Measurements from ENCODE around the gene GSDME. TPM values are rescaled to one million over a fixed set of nuclear protein-coding genes. Genes with fewer than 3 reads are reported as not detected.

Gene GSDME
- total RNA-seq, 4 donors from 2014 or later: 10.2 to 30.2 (median 16.4) TPM

DNA sequence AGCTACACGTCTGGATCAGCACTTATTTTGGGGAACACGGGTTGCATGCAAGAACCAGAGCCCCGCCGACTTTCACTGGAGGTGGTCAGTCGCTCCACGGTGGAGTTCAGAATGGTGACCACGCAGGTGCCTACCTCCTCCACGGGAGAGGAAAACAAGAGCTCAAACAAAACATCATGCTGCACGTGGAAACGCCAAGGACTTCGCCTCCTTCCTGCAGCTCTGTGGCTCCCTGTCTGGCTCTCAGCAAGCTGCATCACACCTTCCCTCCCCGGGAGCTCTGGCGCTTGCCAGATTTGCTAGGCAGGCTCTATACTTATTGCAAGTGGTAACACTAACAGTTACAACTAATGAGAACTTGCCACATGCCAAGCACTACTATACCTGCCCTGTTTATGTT, 26.0 kb downstream of the GSDME start:
- Histone ChIP-seq H3K36me3 (no peaks in the 10 kb centered on the region), H3K9me3 (no peaks in the 10 kb centered on the region), H3K27me3 (no peaks in the 10 kb centered on the region), H3K4me3 (replicated peaks in 1 of 3) (no peak overlapping the region), H3K27ac (no peak overlapping the region), H3K4me1 (peaks cover 0 to 3% of the 10 kb centered on the region in 2 donors)
- no peak for TF ChIP-seq POLR2A (IDR thresholded peaks at IDR 0.05)
- TF ChIP-seq, protein P1, sequence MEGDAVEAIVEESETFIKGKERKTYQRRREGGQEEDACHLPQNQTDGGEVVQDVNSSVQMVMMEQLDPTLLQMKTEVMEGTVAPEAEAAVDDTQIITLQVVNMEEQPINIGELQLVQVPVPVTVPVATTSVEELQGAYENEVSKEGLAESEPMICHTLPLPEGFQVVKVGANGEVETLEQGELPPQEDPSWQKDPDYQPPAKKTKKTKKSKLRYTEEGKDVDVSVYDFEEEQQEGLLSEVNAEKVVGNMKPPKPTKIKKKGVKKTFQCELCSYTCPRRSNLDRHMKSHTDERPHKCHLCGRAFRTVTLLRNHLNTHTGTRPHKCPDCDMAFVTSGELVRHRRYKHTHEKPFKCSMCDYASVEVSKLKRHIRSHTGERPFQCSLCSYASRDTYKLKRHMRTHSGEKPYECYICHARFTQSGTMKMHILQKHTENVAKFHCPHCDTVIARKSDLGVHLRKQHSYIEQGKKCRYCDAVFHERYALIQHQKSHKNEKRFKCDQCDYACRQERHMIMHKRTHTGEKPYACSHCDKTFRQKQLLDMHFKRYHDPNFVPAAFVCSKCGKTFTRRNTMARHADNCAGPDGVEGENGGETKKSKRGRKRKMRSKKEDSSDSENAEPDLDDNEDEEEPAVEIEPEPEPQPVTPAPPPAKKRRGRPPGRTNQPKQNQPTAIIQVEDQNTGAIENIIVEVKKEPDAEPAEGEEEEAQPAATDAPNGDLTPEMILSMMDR (IDR thresholded peaks at IDR 0.05): no peak
- WGBS, 2 donors: 90 to 91% methylated on average over 11 to 13 of the region's 13 CpGs
- no peak for DNase-seq
- intact Hi-C loops (cut with DNase I): no loop called here

DNA sequence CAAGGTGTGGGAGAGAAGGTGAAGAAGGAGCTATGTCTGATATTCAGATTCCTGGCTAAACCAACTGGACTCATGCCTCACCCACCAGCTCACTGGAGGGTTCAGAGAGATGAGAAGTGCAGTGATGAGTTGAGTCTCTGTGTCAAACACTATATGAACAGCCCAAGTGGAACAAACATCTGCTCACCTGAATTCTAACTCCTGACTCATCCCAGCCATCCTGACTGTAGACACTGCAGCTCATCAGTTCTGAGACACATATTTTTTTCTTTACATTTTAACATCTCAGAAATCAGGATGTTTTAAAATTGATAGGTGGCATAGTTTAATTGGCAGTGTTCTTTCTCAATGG, 27.3 kb downstream of the GSDME start:
- Histone ChIP-seq H3K27me3 (no peaks in the 10 kb centered on the region), H3K9me3 (no peaks in the 10 kb centered on the region), H3K36me3 (no peaks in the 10 kb centered on the region), H3K4me1 (peaks cover 0 to 3% of the 10 kb centered on the region in 2 donors), H3K27ac (no peak overlapping the region), H3K4me3 (replicated peaks in 1 of 3) (no peak overlapping the region)
- intact Hi-C loops (cut with DNase I): no loop called here
- DNase-seq: no peak
- no peak for TF ChIP-seq POLR2A (IDR thresholded peaks at IDR 0.05)
- TF ChIP-seq, protein P1 (IDR thresholded peaks at IDR 0.05): no peak

DNA sequence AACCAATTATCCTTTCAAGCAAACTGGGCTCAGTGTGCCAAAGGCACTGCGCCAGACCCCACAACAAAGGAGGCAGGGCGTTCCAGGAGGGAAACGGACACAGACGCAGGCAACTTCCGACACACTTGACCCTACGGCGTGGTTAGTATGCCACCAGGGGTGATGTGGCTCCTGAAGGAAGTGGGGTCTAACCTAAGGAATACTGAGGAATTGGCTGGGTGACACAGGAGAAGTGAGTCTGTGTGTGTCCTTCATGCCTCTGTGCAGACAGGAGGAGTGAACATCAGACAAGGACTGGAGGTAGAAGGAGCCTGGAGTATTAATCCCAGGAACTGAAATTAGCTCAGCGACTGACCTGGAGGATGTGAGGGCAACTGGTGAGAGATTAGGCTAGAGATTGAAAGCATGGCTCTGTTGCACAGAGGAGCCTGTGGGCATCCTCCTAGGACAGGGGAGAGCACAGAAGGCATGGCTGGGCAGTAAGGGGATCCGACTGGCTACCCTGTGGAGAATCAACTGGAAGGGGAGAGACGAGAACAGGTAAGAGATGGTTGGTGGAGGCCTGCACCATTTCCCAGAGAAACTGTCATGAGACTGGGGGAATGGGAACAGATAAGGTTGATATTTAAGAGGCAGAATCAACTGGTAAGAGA, 27.8 kb downstream of the GSDME start:
- H3K9me3 ChIP-seq: no peaks in the 10 kb centered on the region
- no peaks in the 10 kb centered on the region for H3K27me3 ChIP-seq
- no peak overlapping the region for H3K27ac ChIP-seq
- no peak for DNase-seq
- TF ChIP-seq POLR2A (IDR thresholded peaks at IDR 0.05): no peak
- TF ChIP-seq, protein P1 (IDR thresholded peaks at IDR 0.05): no peak
- intact Hi-C loops (cut with DNase I): no loop called here
- no peak overlapping the region for H3K4me3 ChIP-seq (replicated peaks in 1 of 3)
- H3K36me3 ChIP-seq: no peaks in the 10 kb centered on the region
- H3K4me1 ChIP-seq: peaks cover 0 to 3% of the 10 kb centered on the region in 2 donors
- 83 to 84% methylated on average over 10 of the region's 10 CpGs for WGBS, 2 donors

DNA sequence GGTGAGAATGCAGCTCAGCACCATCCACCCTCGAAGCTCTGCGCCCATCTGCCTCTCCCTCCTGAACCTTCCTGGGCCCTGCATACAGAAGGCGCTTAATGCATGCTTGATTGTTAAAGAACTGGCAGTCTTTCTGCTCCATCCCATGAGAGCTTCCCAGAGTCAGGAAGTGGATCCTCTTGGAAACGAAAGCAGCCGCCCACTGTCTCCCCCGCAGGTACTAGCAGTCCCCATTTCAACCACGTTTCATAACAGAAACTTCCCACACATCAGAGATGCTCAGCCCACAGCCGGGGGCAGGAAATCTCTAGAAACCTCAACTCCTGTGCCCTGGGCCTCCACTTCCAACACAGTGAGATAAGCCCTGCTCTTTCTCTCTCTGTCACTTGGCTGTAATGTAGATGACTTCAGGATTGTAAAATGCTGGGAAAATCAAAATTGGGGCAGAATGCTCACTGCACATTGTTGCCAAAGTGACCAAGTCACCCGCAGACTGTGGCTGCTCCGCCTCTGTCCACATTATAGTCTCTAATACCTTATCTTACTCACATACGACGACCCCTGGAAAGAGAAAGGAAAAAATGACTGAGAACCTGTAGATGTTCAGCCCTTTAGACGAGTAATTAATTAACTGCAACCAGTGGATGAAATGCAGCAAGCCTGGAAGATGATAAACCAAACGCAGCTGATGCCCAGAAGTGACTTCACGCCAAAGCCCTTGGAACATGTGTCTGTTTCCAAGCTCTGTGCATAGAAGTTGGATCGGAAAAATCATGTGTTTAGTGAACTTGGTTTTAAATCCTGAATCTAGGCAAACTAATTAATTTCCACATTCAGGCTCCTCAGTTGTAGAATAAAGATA, 28.5 kb downstream of the GSDME start:
- peaks cover 0 to 2% of the 10 kb centered on the region in 2 donors for H3K4me1 ChIP-seq
- no peak for TF ChIP-seq POLR2A (IDR thresholded peaks at IDR 0.05)
- TF ChIP-seq, protein P1 (IDR thresholded peaks at IDR 0.05): no peak
- DNase-seq: no peak

DNA sequence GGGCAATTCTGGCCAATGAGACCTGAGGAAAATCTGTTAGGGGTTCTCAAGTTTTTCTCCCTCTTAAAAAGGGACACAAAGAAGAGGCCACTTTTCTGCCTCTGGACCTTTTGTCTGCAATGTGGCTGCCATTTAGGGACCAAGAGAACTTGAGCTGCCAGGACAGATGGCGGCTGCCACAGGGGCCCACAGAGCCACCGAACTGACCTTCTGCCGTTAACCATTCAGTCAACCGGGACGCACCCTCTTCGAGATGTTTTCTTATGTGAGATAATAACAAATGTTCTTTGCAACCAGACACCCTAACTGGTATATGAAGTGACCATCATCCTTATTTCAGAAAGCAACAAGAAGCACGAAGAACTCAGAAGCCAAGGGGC, 29.2 kb downstream of the GSDME start:
- 82 to 89% methylated on average over 7 of the region's 7 CpGs for WGBS, 2 donors
- DNase-seq: no peak
- intact Hi-C loops (cut with DNase I): no loop called here

More for the DNA sequence above, 28.5 kb downstream of the GSDME start:
- Histone ChIP-seq H3K36me3 (no peaks in the 10 kb centered on the region), H3K27me3 (no peaks in the 10 kb centered on the region), H3K27ac (no peak overlapping the region), H3K4me3 (replicated peaks in 1 of 3) (no peak overlapping the region), H3K9me3 (no peaks in the 10 kb centered on the region)
- WGBS, 2 donors: 74 to 87% methylated on average over 16 of the region's 16 CpGs
- intact Hi-C loops (cut with DNase I): no loop called here

More for the DNA sequence above, 29.2 kb downstream of the GSDME start:
- H3K36me3 ChIP-seq: no peaks in the 10 kb centered on the region
- no peaks in the 10 kb centered on the region for H3K9me3 ChIP-seq
- no peaks in the 10 kb centered on the region for H3K27me3 ChIP-seq
- no peak overlapping the region for H3K4me3 ChIP-seq (replicated peaks in 1 of 3)
- no peaks in the 10 kb centered on the region for H3K4me1 ChIP-seq
- TF ChIP-seq POLR2A (IDR thresholded peaks at IDR 0.05): no peak
- TF ChIP-seq, protein P1 (IDR thresholded peaks at IDR 0.05): no peak
- H3K27ac ChIP-seq: no peak overlapping the region
